Mucosa of rectum (tissue), 2 donors: ENCODE data around the gene LANCL3.
"Not testable (repeated sequence)": the region's sequence is repeated elsewhere in the genome, so short reads cannot be mapped to it uniquely, and the experiment has no call there.

ENCODE experiments used
- H3K27ac ChIP-seq, 2 donors: one replicate each; pipeline ENCODE4 v1.7.0; 2013; ENCODE audit warnings: inconsistent platforms in 2 of 2, low read depth in 2 of 2, low read length in 2 of 2
- H3K27me3 ChIP-seq, 2 donors: one replicate each; pipeline ENCODE4 v1.7.0; 2013; ENCODE audit warnings: low read length in 2 of 2; ENCODE audit not compliant: control insufficient read depth in 2 of 2, insufficient read depth in 2 of 2
- H3K36me3 ChIP-seq, 2 donors: one replicate each; pipeline ENCODE4 v1.7.0; 2013; ENCODE audit warnings: low read length in 2 of 2; ENCODE audit not compliant: control insufficient read depth in 2 of 2, insufficient read depth in 2 of 2
- H3K4me1 ChIP-seq, 2 donors: one replicate each; pipeline ENCODE4 v1.7.0; 2013; ENCODE audit warnings: low read length in 2 of 2, mild to moderate bottlenecking in 1 of 2; ENCODE audit not compliant: control insufficient read depth in 2 of 2, insufficient read depth in 2 of 2
- H3K4me3 ChIP-seq, 2 donors: one replicate each; pipeline ENCODE4 v1.7.0; 2013; ENCODE audit warnings: low read length in 2 of 2
- H3K9ac ChIP-seq, 2 donors: one replicate each; pipeline ENCODE4 v1.7.0; 2013; ENCODE audit warnings: low read length in 2 of 2, low read depth in 1 of 2, mild to moderate bottlenecking in 1 of 2
- H3K9me3 ChIP-seq, 2 donors: one replicate each; pipeline ENCODE4 v1.7.0; 2013; ENCODE audit warnings: low read length in 2 of 2; ENCODE audit not compliant: control insufficient read depth in 2 of 2
- donor health status: healthy.
- donor health status: Normal muscosa, but diverticular disease.

The LANCL3 gene

DNA sequence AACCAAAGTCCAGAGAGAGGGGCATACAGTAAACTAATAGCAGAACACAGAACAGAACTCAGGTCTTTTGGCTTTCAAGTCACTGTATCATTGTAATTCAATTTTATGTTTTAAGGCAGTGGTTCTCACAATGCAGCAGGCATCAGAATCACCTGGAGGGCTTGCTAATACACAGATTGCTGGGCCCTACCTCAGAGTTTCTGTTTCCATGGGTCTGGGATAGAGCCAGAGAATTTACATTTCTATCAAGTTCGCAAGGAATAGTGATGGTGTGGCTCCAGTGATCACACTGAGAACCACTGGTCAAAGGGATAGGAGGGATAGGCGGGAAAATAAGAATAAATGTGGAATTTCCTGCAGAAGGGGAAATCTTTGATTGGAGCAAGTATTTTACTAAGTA, 36.7 kb downstream of the LANCL3 start:
- Histone ChIP-seq H3K9me3 (no peaks in the 10 kb centered on the region), H3K27ac (no peak overlapping the region), H3K4me3 (no peak overlapping the region), H3K9ac (no peak overlapping the region), H3K4me1 (no peaks in the 10 kb centered on the region), H3K36me3 (no peaks in the 10 kb centered on the region), H3K27me3 (peaks cover 2 to 4% of the 10 kb centered on the region in 2 donors)

DNA sequence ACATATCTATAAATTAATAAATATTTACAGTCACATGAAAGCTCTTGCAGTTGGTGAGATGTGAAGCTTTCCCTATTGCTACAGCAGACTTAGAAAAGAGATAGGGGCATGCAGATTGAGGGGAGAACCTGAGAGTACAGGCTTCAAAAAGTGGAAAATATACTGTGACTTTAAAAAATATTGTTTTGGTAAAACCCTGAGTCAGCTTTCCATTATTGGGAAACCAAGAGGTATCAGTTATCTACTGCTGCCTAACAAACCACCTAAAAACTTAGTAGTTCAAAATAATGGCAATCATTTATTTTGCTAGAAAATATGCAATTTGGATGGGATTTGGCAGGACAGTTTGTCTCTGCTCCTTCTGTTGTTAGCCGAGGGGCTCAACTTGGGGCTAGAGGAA, 38.3 kb downstream of the LANCL3 start:
- no peak overlapping the region for H3K4me3 ChIP-seq
- H3K9me3 ChIP-seq, result no peaks in the 10 kb centered on the region
- H3K27me3 ChIP-seq, result peaks cover 0 to under 1% of the 10 kb centered on the region in 2 donors
- no peak overlapping the region for H3K27ac ChIP-seq
- no peaks in the 10 kb centered on the region for H3K36me3 ChIP-seq
- no peak overlapping the region for H3K9ac ChIP-seq
- no peaks in the 10 kb centered on the region for H3K4me1 ChIP-seq

DNA sequence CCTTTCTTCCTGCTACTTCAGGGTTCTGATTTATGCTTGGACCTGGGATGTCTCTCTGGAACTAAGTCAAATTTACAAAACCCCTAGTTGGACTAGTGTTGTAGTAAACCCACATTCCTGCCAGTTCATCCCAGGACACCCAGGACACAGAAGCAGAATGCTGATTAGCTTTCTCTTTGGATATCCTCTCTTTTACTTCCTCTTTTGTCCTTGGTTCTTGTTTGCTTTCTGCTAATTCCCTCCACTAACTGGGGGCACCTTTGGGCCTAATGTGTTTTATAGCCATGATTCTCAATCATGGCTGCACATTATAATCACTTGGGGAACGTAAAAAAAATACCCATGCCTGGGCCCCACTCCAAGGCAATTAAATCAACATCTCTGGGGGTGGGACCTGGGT, 42.5 kb downstream of the LANCL3 start:
- Histone ChIP-seq H3K9me3 (no peaks in the 10 kb centered on the region), H3K9ac (no peak overlapping the region), H3K36me3 (no peaks in the 10 kb centered on the region), H3K4me1 (no peaks in the 10 kb centered on the region), H3K27ac (no peak overlapping the region), H3K27me3 (no peaks in the 10 kb centered on the region), H3K4me3 (no peak overlapping the region)

DNA sequence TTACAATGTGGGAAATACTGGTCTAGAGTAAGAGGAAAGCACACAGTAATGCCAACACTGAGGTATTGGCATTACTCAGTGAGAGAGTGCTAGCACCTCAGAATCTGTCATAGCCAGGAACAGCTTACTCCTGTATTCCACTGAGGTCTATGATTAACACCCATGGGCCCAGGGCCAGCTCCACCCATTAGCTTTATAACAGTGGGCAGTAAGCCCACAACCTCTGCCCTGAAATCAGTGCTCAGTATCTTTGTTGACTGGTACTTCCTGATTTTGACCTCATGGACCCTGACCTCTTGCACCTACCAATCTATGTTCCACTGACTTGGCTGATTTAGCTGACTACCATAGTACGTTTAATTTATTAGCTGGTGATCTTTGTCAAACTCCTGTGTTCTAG, 56.1 kb downstream of the LANCL3 start:
- H3K27ac ChIP-seq, result peak overlapping the region in 1 of 2 donors; percentile 42
- H3K27me3 ChIP-seq, result peaks cover 0 to 2% of the 10 kb centered on the region in 2 donors
- H3K4me3 ChIP-seq, result no peak overlapping the region
- H3K9ac ChIP-seq, result no peak overlapping the region
- H3K36me3 ChIP-seq, result no peaks in the 10 kb centered on the region
- no peaks in the 10 kb centered on the region for H3K9me3 ChIP-seq
- peaks cover 0 to 4% of the 10 kb centered on the region in 2 donors for H3K4me1 ChIP-seq

DNA sequence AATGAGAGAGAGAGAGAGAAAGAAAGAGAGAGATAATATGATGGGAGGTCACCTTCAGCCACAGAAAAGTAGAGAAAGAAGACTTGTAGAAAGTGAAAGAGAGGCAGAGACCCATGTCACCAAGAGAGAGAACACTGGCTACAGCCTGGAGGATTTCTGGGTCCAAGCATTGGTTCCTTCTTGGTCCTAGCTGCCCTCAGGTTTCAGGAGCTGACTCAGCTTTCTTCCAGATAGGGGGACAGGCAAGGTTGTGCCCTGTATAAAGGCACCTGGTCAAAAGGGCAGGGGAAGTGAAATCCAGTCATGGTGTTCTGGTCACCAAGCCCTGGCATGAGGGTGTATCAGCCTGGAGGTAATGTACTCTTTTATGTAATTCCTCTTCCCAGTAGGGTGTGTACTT, 66.6 kb downstream of the LANCL3 start:
- Histone ChIP-seq H3K27me3 (no peaks in the 10 kb centered on the region), H3K4me1 (no peaks in the 10 kb centered on the region), H3K9me3 (no peaks in the 10 kb centered on the region), H3K9ac (no peak overlapping the region), H3K36me3 (no peaks in the 10 kb centered on the region), H3K27ac (no peak overlapping the region), H3K4me3 (no peak overlapping the region)

DNA sequence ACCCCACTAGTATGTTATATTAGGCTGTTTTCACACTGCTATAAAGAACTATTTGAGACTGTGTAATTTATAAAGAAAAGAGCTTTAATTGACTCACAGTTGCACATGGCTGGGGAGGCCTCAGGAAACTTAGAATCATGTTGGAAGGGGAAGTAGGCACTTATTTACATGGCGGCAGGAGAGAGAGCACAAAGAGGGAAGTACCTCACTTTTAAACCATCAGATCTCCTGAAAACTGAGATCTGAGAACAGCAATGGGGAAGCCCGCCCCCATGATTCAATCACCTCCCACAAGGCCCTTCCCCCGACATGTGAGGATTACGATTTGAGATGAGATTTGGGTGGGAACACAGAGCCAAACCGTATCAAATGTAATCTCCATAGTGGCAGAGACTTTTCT, 68.7 kb downstream of the LANCL3 start:
- Histone ChIP-seq H3K4me3 (no peak overlapping the region), H3K9ac (no peak overlapping the region), H3K4me1 (no peaks in the 10 kb centered on the region), H3K36me3 (no peaks in the 10 kb centered on the region), H3K9me3 (no peaks in the 10 kb centered on the region), H3K27me3 (no peaks in the 10 kb centered on the region), H3K27ac (no peak overlapping the region)

DNA sequence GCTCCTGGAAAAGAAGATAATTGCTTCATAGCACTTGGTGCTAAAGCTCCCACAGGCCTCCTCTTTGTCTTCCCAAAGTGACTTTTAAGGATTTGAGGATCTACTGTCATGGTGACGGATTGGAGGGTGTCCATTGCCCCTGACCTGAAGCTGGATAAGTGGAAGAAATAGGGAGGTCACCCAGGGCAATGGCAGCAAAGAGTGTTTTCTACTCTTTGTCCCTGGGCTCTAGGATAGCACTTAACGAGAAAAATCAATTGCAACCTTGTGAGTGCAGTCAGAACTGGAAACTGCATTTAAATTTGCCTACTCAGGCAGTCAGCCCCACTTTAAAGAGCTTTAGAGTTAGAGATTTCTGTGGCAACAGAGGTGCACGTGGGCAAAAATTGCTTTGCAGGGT, 70.4 kb downstream of the LANCL3 start:
- Histone ChIP-seq H3K4me1 (no peaks in the 10 kb centered on the region), H3K4me3 (no peak overlapping the region), H3K27ac (no peak overlapping the region), H3K9ac (no peak overlapping the region), H3K9me3 (no peaks in the 10 kb centered on the region), H3K36me3 (no peaks in the 10 kb centered on the region), H3K27me3 (no peaks in the 10 kb centered on the region)

DNA sequence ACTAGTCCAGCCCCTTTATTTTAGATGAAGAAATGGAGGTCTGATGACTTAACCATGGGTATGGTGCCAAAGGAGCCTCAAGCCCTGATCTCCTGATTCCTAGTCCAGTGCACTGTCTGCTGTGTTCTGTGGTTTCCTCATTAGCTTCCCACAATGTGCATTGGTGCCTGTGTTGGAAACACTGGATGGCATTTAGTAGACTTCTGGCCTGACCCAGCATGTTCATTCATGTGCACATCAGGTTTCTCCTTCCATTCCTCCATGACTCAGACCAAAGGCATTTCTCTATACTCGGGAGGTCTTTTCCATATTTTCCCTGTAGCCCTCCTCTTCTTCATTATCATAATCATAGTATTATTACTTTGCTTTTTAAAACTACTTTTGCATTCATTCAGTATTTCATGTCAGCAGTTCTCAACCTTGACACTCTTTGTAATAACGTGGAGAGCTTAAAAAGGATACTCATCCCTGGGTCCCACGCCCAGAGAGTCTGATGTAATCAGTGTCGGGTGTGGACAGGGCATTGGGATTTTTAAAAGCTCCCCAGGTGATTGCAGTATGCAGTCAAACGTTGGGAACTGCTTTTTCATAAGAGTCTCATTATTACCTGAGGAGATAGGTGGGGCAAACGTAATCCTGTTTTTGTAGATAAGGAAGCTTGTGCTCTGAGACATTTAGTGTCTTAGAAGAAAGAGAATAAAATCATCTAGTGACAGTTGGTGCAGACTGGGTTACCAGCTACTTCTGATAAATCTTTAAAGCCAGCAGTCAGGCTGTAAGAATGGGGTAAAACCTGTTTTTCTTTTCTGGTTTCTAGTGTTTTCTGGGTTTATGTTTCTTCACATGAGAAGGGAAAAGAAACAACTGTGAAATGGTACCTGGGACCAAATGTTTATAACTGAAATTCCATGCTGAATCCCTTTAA, 73.2 kb downstream of the LANCL3 start:
- no peaks in the 10 kb centered on the region for H3K4me1 ChIP-seq
- H3K36me3 ChIP-seq, result no peaks in the 10 kb centered on the region
- no peaks in the 10 kb centered on the region for H3K9me3 ChIP-seq
- no peaks in the 10 kb centered on the region for H3K27me3 ChIP-seq
- H3K27ac ChIP-seq, result no peak overlapping the region
- no peak overlapping the region for H3K9ac ChIP-seq
- H3K4me3 ChIP-seq, result no peak overlapping the region

DNA sequence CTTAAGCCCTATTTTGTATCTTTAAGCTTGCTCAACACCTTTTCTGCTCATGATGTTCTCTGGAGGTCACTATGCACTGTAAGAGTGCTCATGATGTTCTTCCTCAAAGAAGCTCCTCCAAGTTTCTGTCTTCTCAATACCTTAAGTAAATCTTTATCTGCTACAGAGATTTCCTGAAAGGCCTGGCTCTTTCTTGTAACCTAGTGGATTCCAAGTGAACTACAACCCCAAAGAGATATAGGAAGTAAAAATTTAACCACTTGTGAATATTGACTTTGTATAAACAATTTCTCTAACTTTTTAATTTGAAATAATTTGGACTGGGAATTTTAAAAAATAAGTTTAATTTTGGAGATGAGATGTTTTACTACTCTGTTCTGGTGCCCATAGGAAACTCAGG, 74.8 kb downstream of the LANCL3 start:
- no peak overlapping the region for H3K4me3 ChIP-seq
- H3K36me3 ChIP-seq, result no peaks in the 10 kb centered on the region
- no peaks in the 10 kb centered on the region for H3K9me3 ChIP-seq
- no peak overlapping the region for H3K9ac ChIP-seq
- H3K27ac ChIP-seq, result no peak overlapping the region
- H3K4me1 ChIP-seq, result no peaks in the 10 kb centered on the region
- no peaks in the 10 kb centered on the region for H3K27me3 ChIP-seq

DNA sequence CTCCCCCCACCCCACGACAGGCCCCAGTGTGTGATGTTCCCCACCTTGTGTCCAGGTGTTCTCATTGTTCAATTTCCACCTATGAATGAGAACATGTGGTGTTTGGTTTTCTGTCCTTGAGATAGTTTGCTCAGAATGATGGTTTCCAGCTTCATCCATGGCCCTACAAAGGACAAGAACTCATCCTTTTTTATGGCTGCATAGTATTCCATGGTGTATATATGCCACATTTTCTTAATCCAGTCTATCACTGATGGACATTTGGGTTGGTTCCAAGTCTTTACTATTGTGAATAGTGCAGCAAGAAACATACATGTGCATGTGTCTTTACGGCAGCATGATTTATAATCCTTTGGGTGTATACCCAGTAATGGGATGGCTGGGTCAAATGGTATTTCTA, 79.4 kb downstream of the LANCL3 start:
- not testable (repeated sequence) for H3K4me1 ChIP-seq, H3K9ac ChIP-seq, H3K9me3 ChIP-seq, H3K27ac ChIP-seq, H3K4me3 ChIP-seq, H3K27me3 ChIP-seq, H3K36me3 ChIP-seq
